ENCODE data around the gene UXS1. TPM values are rescaled to one million over a fixed set of nuclear protein-coding genes. Genes with fewer than 3 reads are reported as not detected.

UXS1 gene
- total RNA-seq, 1 experiment from 2014 or later: 31.2 TPM

GRCh38 chr2:106090916-106091618 lies 103.0 kb downstream of the UXS1 start:
- no TSS peak for BruUV-seq (replicated peaks)
- H3K27ac Mint-ChIP-seq (ENCODE audit: low read depth, unreplicated experiment): peak overlapping the region; percentile 52
- intact Hi-C loops (cut with micrococcal nuclease): no loop called here
- ChIA-PET CTCF (interaction anchor here (0.6 to 1.2 kb wide), 3 partner anchors 12 to 50 kb away, joined by 3 to 4 read pairs (median 3); no protein-coding TSS in a partner anchor), POLR2A (no interaction called here)
- H3K36me3 Mint-ChIP-seq (ENCODE audit: insufficient read depth, unreplicated experiment): peaks cover 5% of the 10 kb centered on the region
- H3K27me3 Mint-ChIP-seq (ENCODE audit: insufficient read depth, unreplicated experiment): no peaks in the 10 kb centered on the region
- H3K9me3 Mint-ChIP-seq (ENCODE audit: unreplicated experiment): no peaks in the 10 kb centered on the region
- H3K4me3 Mint-ChIP-seq (ENCODE audit: unreplicated experiment): no peak overlapping the region
- DNase-seq (ENCODE audit: unreplicated experiment): no peak
- no peak for TF ChIP-seq CTCF (IDR thresholded peaks at IDR 0.05; ENCODE audit: unreplicated experiment)
- H3K4me1 Mint-ChIP-seq (ENCODE audit: insufficient read depth, unreplicated experiment): no peaks in the 10 kb centered on the region

DNA sequence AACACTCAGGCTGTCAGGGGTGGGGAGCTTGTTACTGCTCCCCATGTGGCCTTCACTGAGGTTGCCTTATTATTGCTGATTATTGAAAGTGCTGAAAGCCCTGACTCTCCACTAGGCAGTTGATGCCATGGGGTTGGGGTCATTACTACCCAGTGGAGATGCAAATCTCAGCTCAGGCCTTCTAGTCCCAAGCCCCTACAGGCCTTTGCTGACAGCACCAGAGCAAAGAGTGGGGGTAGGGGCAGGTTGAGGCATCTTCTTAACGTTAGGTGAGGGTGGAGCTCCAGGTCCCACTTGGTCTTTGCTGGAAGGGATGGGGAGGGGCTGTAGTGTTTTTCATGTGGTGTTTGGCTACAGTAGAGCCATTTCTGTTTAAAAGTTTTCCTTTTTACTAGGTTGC lies 104.5 kb downstream of the UXS1 start:
- Mint-ChIP-seq H3K27me3 (ENCODE audit: insufficient read depth, unreplicated experiment) (no peaks in the 10 kb centered on the region), H3K27ac (ENCODE audit: low read depth, unreplicated experiment) (no peak overlapping the region), H3K4me1 (ENCODE audit: insufficient read depth, unreplicated experiment) (no peaks in the 10 kb centered on the region), H3K9me3 (ENCODE audit: unreplicated experiment) (no peaks in the 10 kb centered on the region), H3K4me3 (ENCODE audit: unreplicated experiment) (no peak overlapping the region), H3K36me3 (ENCODE audit: insufficient read depth, unreplicated experiment) (peaks cover 5% of the 10 kb centered on the region)
- DNase-seq (ENCODE audit: unreplicated experiment): no peak
- TF ChIP-seq CTCF (IDR thresholded peaks at IDR 0.05; ENCODE audit: unreplicated experiment): no peak
- BruUV-seq (replicated peaks): no TSS peak
- POLR2A ChIA-PET: no interaction called here
- intact Hi-C loops (cut with micrococcal nuclease): loop anchor here (5.0 kb wide), 2 partner anchors 167 to 342 kb away; no protein-coding TSS in a partner anchor
- CTCF ChIA-PET: no interaction called here

DNA sequence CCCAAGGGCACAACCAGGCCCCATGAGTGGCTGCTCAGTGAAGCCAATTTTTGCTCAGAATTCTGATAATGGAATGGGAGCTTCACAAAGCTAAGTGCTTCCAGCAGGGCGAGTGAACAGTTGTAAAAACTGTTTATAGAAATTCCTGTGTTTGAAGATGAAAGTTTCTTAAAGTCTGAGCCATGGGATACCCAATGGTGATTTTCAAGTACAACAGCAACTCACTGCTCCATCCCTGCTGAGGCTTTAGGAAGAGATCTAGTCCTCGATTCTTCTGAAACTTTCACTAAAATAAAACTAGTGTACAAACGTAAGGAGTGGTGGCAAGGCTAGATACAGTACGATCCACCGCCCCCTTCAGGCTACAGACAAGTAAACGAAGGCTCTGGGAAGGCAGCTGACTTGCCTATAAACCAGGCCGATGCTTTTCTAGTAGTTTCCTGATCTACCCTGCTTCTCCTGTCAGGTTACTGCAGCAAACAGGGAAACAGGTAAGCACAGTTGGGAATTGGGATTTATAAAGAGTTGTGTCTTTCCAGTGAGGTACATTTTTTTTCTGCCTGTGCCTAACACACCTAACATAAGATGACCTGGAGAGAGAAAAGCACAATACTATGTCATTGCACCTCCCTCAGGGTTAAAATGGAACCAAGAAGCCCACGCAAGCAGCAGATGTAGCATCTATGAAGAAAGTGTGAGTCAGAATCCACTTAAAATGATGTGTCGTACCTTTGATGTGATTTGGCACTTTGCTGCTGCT lies 108.7 kb downstream of the UXS1 start:
- DNase-seq (ENCODE audit: unreplicated experiment): peak; percentile 45
- Mint-ChIP-seq H3K36me3 (ENCODE audit: insufficient read depth, unreplicated experiment) (no peaks in the 10 kb centered on the region), H3K4me3 (ENCODE audit: unreplicated experiment) (no peak overlapping the region), H3K27ac (ENCODE audit: low read depth, unreplicated experiment) (no peak overlapping the region), H3K27me3 (ENCODE audit: insufficient read depth, unreplicated experiment) (no peaks in the 10 kb centered on the region), H3K9me3 (ENCODE audit: unreplicated experiment) (peaks cover 8% of the 10 kb centered on the region), H3K4me1 (ENCODE audit: insufficient read depth, unreplicated experiment) (no peaks in the 10 kb centered on the region)
- peak; percentile 11 for TF ChIP-seq CTCF (IDR thresholded peaks at IDR 0.05; ENCODE audit: unreplicated experiment)
- BruUV-seq (replicated peaks): no TSS peak
- CTCF ChIA-PET: interaction anchor here (0.6 to 2.6 kb wide), 4 partner anchors 9 to 510 kb away, joined by 3 to 10 read pairs (median 4); no protein-coding TSS in a partner anchor
- POLR2A ChIA-PET: no interaction called here
- intact Hi-C loops (cut with micrococcal nuclease): loop anchor here (1.0 to 5.0 kb wide), 3 partner anchors 163 to 509 kb away; no protein-coding TSS in a partner anchor

DNA sequence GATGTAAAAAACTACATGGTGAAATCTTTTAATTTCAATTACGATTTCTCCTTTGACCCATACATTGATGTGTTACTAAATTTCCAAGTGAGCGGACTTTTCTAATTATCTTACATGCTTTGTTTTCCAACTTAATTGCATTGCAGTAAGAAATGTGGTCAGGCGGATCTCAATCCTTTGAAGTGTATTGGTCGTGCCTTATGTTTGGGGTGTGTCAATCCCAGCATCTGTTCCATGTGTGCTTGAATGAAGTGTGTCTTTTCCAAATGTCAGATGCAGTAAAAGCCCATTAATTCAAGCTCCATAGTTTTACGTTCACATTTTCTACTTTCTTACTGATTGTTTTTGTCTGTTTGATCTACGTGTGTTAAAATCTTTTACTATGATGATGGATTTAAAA lies 113.1 kb downstream of the UXS1 start:
- BruUV-seq (replicated peaks): no TSS peak
- POLR2A ChIA-PET: no interaction called here
- CTCF ChIA-PET: interaction anchor here (0.6 kb wide), 1 partner anchor 440 kb away, joined by 3 read pairs; no protein-coding TSS in a partner anchor
- H3K4me1 Mint-ChIP-seq (ENCODE audit: insufficient read depth, unreplicated experiment): no peaks in the 10 kb centered on the region
- H3K27me3 Mint-ChIP-seq (ENCODE audit: insufficient read depth, unreplicated experiment): no peaks in the 10 kb centered on the region
- H3K9me3 Mint-ChIP-seq (ENCODE audit: unreplicated experiment): peaks cover 8% of the 10 kb centered on the region
- intact Hi-C loops (cut with micrococcal nuclease): no loop called here
- no peak for TF ChIP-seq CTCF (IDR thresholded peaks at IDR 0.05; ENCODE audit: unreplicated experiment)
- no peak overlapping the region for H3K27ac Mint-ChIP-seq (ENCODE audit: low read depth, unreplicated experiment)
- no peak overlapping the region for H3K4me3 Mint-ChIP-seq (ENCODE audit: unreplicated experiment)
- no peak for DNase-seq (ENCODE audit: unreplicated experiment)
- no peaks in the 10 kb centered on the region for H3K36me3 Mint-ChIP-seq (ENCODE audit: insufficient read depth, unreplicated experiment)

All from MCF 10A (cell line).